GM19467 (cell line): ENCODE measurements around the gene PSMF1.
"Not testable (repeated sequence)": the region's sequence is repeated elsewhere in the genome, so short reads cannot be mapped to it uniquely, and the experiment has no call there.

Experiments used
- ATAC-seq: cut with Tn5 transposase; IDR thresholded peaks from one replicate; pipeline ENCODE4 v1.9.1; 2021; ENCODE audit warnings: mild to moderate bottlenecking, moderate library complexity; ENCODE audit not compliant: unreplicated experiment

Gene PSMF1

DNA sequence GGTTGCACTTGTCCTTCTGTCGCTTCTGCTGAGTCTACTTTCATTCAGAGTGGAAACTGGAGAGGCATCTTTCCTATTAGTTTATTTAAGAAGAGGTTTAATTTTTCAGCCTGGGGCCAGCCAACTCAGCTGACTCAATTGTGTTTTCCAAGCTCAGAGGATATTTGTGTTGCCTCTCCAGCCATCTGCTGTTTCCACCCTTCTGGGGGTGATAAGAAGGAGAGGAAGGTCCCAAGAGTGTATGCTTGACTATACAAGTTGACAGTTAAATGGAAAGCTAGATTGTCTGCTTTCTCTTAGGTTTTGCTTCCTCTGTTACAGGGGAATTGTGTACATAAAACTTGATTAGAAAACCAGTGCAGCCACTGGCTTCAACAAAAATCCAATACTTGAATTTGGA, 3.0 kb downstream of the PSMF1 start:
- ATAC-seq: no peak

DNA sequence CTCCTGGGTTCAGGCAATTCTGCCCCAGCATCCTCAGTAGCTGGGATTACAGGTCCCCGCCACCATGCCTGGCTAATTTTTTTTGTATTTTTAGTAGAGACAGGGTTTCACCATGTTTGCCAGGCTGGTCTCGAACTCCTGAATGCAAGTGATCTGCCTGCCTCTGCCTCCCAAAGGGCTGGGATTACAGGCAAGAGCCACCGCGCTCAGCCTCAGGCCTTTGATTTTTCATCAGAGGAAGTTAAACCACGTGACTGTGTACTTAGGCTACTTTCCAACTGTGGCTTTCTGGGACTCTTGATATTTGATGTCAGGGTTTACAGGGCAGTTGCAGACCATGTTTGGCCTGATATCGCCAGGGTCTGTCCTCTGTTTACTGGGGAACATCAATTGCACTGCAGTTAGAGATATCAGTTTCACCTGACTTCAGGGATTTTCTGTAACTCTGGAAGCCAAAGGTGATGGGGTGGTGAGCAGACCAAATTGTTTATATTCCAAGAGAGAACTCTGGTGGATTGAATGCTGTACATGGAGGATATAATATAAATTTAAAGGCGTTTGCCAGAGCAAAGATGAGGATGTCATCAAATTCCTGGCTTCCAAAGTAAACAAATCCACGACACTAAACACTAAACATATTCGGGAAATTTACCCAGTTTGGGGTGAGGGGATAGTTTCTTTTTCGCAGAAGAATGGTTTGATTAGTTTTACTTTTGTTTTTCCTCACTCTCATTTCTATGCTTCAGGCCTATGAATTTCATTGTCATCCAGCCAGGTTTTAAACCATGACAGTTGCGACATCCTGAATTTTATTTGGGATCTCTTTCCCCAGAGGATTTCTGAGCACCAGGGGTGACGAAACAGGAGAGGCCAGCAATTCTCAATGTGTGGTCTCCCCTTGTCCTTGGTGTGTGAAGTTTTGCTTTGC, 4.2 kb downstream of the PSMF1 start:
- no peak for ATAC-seq

DNA sequence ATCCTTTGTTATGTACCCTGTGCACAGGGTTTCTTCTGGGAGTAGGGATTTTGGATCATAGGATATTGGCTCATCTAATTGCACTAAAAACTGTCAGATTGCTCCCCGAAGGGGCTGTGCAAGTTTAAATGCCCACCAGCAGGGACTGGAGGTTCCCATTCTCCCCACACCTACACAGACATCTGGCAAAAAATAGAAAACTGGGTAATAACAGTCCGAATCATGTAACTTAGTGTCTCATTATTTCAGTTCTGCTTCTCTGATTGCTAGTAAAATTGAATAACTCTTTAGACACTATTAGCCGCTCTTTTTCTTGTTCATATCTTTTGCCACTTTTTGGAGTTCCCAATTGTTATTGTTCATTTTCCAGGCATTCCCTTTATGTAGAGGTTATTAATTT, 5.3 kb downstream of the PSMF1 start:
- ATAC-seq: no peak

DNA sequence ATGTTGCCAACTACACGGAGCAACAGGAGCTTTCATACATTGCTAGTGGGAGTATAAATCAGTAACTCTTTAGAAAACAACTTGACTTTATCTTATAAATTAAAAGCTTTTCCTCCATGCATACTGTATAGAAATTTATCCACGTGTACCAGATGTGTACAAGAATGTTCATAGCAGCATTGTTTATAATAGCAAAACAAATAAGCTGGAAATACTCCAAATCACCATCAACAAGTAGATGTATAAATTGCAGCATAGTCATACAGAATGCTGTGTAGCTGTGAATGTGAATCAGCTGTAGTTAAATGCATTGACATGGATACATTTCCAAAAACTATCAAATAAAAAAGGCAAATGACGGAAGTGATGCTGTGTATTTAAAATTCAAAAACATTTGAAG, 6.0 kb downstream of the PSMF1 start:
- ATAC-seq: no peak

DNA sequence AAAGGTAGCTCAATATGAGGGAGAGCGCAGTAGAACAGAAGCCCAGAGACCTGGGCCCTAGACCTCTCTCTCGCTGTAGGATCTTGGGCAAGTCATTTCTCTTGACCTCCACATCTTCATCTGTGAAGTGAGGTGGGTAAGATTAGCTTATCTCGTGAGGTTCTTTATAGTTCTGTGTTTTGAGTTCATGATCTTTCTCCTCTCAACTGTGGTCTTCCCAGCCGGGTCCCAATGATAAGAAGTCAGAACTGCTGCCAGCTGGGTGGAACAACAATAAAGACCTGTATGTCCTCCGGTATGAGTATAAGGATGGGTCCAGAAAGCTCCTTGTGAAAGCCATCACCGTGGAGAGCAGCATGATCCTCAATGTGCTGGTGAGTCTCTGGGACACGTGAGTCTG, 6.9 kb downstream of the PSMF1 start:
- ATAC-seq: no peak

DNA sequence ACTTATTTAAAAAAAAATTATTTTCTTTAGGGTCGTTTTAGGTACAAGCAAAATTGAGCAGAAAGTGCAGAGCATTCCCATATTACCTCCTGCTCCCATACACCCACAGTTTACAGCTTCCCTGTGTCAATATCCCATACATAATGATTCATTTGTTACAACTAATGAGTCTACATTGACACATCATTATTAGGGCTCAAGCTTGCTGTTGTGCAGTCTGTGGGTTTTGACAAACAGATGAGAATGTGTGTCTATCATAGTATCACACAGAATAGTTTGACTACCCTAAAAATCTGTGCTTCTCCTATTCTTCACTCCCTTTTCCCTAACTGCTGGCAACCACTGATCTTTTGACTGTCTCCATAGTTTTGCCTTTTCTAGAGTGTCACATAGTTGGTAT, 9.4 kb downstream of the PSMF1 start:
- no peak for ATAC-seq

DNA sequence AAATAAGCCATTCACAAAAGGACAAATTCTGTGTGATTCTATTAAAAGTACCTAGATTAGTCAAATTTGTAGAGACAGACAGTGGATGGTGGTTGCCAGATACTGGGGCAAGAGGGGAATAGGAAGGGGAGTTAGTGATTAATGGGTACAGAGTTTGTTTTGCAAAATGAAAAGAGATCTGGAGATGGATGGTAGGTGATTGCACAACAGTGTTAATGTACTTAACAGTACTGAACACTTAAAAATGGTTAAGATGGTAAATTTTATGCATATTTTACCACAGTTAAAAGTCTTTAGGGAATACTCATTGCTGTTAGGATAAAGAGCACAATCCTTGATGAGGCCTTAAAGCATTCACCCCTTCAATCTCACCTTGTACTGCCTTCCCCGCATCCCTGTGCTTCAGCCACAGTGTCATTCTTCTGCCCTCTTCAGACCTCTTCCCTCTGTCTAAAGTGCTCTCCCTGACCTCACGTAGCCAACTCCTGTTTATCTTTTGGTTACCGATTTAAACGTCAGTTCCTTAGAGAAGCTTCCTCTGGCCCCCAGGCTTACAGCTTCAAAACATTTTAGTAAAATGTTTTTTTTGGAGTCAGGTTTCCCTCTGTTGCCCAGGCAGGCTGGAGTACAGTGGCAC, 11.8 kb downstream of the PSMF1 start:
- no peak for ATAC-seq

DNA sequence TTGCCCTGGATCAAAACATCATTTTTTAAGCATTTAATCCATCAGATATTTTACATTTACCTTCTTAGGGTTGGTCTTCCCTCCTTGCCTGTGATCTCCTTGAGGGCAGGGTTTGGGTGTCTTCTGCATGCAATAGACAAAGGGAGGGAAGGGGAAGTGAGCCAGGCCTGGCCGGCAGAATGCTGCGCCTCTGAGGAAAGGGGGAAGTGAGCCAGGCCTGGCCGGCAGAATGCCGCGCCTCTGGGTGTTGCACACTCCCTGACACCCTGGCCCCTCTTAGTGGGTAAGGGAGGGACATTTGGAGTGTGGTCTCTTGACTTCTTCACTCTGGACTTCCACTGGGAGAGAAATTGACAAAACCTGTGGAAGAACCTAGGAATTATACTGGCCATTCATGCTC, 12.4 kb downstream of the PSMF1 start:
- no peak for ATAC-seq

DNA sequence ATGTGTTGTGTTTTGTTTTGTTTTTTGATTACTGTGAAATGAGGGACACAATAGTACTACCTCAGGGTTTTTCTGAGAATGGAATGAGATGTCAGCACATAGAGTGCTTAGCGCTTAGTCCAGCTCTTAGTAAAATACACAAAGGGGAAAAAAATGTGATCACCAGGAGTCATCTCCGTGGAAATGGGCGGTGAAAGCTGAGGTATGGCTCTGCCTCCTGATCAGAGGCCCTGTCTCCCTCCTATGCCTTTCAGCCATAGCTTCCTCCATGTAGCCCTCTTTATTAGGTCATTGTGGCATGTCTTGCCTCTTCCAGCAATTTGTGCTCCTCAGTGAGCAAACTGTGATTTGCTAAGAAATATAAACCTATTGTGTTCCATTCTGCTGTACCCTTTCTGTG, 13.0 kb downstream of the PSMF1 start:
- no peak for ATAC-seq

DNA sequence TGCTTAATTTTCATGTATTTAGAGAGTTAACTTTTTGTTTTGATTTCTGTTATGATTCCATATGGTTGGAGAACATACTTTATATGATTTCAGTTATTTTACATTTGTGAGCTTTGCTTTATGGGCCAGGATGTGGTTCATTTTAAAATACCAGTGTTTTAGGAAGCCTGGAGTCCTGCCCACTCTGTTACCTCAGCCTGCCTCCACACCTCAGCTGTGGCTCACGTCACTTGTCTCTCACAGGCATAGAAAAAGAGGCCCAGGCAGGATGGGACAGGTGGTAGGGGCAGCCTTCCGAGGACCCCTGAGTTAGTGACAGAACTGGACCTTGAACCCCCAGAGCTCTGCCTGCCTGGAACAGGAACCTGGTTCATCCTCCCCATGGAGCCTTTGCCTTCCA, 16.0 kb downstream of the PSMF1 start:
- ATAC-seq: no peak

DNA sequence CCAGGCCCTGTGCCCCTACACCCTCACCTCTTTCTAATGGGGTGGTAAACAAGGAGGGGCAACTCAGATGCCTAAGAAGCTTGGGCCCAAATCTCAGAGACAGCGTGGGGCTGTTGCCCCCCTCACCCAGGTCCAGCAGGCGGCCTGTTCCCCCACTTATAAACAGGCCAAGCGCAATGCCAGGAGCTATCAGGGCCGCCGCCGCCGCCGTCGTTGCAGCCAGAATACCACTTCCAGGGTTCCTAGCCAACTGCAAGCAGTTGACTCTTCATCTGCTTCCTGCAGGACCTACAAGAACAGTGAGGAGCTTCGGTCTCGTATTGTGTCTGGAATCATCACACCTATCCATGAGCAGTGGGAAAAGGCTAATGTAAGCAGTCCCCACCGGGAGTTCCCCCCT, 16.4 kb downstream of the PSMF1 start:
- ATAC-seq: no peak

DNA sequence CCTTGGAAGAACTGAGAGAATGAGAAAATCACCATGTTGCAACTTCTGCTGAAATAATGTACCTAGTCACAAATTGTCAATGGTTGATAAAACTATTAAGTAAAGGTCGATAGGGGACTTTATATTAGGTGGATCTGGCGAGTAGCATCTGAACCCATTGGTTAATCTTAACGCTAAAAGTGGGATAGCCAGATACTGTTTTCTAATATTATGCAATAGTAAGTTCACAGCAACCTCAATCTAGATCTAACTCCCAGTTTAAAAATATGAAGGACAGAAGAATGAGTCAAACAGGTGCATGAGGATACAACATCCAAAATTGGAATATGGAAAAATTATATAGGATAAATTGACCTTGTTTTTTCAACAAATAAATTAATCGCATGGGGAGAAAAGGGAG, 18.8 kb downstream of the PSMF1 start:
- ATAC-seq: no peak

DNA sequence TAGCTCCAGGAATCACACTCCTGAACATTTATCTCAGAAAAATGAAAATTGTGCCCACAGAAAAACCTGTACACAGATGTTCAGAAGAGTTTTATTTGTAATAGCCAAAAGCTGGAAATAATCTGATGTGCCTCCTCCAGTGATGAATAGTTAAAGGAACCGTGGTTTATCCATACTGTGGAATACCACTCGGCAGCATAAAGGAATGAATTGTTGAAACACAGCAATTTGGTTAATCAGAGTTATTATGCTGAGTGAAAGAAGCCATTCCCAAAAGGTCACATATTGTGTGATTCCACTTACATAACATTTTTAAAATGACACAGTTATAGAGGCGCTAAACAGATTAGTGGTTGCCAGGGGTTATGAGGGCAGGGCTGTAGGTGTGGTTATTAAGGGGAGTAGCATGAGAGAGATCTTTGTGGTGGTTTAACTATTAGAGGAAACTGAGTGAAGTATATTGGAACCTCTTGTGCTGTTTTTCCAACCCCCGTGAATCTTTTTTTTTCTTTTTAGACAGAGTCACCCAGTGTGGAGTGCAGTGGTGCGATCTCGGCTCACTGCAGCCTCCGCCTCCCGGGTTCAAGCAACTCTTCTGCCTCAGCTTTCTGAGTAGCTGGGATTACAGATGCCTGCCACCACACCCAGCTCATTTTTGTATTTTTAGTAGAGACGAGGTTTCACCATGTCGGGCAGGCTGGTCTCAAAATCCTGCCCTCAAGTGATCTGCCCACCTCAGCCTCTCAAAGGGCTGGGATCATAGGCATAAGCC, 26.2 kb downstream of the PSMF1 start:
- no peak for ATAC-seq

DNA sequence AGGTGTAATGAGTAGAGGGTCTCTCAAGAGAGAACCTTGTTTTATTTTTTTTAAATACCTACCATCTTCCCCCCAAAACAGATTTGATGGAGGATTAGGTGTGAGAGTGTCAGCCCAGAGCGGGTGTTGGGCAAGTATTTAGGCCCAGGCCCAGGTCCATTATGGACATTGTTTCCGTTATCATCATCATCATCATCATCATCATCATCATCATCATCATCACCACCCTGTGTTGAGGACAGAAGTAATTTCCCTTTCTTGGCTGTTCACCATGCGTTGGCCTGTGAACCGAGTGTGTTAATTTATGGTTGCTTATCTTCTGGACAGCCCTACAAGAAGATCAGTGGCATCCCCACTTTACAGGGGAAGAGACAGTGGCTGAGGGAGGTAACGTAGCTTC, 28.6 kb downstream of the PSMF1 start:
- no peak for ATAC-seq

DNA sequence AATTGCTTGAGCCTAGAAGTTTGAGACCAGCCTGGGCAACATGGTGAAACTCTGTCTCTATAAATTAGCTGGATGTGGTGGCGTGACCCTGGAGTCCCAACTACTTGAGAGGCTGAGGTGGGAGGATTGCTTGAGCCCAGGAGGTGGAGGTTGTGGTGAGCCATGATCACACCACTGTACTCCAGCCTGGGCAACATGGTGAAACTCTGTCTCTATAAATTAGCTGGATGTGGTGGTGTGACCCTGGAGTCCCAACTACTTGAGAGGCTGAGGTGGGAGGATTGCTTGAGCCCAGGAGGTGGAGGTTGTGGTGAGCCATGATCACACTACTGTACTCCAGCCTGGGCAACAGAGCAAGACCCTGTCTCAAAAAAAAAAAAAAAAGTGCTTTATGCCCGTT, 31.4 kb downstream of the PSMF1 start:
- not testable (repeated sequence) for ATAC-seq

DNA sequence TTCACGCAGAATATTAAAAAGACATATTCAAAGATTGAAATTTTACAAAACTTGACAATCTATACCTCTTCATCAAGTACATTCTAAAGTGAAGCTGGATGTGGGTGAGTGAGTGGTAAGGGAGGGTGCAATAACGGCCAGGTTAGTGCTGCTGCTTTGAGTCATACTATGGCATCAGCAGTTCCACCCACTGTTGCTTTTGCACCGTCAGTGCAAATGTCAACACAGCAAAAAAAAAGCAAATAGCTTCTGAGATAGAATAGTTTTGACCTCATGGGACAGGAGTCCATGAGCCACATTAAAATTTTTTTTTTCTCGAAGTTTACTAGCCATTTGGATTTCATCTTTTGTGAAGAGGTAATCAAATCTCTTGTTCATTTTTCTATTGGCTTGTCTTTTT, 31.8 kb downstream of the PSMF1 start:
- ATAC-seq: no peak

DNA sequence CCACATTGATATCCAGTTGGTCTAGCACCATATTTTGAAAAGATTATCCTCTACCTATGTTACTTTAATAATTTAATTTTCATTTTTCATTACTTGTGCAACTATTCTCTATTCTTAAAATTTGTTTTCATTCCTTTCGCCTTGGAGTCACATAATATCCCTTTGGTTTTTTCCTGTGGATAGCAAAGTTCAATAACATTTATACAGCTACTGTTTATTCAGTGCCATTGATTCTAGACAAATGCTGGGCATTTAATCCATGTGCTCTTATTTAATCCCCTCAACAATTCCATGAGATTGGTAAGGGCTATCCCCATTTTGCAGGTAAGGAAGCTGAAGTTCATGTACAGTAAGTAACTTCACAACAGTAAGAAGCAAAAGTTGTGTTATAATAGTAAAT, 32.6 kb downstream of the PSMF1 start:
- ATAC-seq: no peak

DNA sequence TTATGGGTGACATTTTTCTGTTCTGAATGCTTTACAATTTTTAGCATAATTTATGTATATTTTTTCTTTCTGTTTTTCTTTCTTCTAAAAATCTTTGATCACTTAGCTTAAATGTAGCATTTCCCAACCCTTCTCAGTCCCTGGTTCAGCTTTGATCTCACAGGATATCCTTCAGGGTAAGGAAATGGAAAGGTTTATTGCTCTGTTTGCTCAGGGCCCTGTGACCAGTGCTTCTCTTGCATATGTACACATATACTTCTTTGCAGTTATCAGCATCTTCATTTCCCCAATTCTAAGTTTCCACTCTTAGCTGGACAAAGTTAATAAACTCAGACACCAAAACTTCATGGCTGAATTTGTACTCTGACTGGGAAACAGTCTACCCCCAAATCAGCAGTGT, 35.8 kb downstream of the PSMF1 start:
- ATAC-seq: no peak

DNA sequence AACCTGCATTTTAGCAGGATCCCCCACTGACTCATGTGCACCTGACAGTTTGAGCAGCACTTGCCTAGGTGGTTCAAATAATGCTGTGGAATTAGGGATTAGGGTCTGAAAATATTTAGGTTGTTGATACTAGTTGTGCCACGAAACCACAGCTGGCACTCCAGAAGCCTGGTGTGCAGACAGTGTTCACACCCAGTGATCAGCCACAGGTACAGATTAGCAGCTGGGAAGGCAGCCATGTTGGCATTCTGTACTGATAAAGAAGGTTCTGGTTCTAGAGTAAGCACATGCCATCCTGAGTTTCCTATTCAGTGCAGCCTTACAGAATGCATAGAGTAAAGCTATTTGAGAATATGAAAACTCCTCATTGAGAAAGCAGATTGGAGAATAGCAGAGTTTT, 36.3 kb downstream of the PSMF1 start:
- ATAC-seq: no peak

DNA sequence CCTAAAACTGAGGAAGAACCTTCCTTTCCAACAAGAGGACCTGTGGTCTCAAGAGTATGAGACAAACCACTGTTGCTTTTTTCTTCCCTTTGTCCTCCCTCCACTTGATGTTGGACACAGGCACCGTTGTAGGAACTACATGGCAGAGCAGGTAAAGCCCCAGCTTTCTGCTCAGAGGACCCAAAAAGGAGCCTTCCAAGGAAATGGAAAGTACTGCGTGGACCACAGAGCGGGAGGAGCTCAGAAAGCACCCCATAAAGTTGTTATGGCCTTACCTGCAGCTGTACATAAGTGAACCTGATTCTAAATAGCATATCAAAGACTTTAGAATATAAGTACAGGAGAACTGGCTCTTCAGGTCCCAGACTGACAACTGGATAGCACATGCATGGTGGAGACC, 36.9 kb downstream of the PSMF1 start:
- ATAC-seq: no peak

DNA sequence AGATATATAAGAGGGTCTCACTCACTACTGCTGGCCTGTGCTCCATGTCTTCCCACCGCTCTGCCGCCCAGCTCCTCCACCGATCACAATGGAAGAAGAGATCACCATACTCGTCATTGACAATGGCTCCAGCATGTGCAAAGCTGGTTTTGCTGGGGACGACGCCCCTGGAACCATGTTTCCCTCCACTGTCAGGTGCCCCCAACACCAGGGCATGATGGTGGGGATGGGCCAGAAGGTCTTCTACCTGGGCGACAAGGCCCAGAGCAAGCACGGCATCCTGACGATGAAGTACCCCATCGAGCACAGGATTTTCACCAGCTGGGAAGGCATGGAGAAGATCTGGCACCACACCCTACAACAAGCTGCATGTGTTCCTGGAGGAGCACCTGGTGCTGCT, 42.1 kb downstream of the PSMF1 start:
- ATAC-seq: no peak

DNA sequence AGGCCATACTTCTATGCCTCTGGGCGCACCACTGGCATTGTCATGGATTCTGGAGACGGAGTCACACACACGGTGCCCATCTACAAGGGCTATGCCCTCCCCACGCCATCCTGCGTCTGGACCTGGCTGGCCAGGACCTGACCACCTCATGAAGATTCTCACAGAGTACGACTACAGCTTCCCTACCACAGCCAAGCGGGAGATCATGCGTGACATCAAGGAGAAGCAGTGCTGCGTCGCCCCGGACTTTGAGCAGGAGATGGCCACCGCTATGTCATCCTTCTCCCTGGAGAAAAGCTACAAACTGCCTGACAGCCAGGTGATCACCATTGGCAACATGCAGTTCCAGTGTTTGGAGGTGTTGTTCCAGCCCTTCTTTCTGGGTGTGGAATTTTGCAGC, 42.6 kb downstream of the PSMF1 start:
- no peak for ATAC-seq
